ENCODE measurements around the gene TXK.

Gene TXK

GRCh38 chr4:48021100-48021499 is 113.0 kb downstream of the TXK start:
- Histone ChIP-seq H3K27ac (ENCODE audit: low read depth, low read length, poor library complexity, severe bottlenecking) (no peak overlapping the region), H3K36me3 (ENCODE audit: insufficient read depth, low read length) (no peaks in the 10 kb centered on the region), H3K9ac (ENCODE audit: low read length) (no peak overlapping the region), H3K27me3 (ENCODE audit: insufficient read depth, low read length) (no peaks in the 10 kb centered on the region), H3K4me2 (ENCODE audit: low read length) (no peak overlapping the region), H3K79me2 (ENCODE audit: insufficient read depth, low read length) (no peaks in the 10 kb centered on the region), H3K4me3 (ENCODE audit: low read depth, low read length, poor library complexity, severe bottlenecking) (no peak overlapping the region), H2AFZ (ENCODE audit: low read length) (no peak overlapping the region), H3K4me1 (ENCODE audit: insufficient read depth, low read length, severe bottlenecking) (peaks cover 11% of the 10 kb centered on the region), H4K20me1 (ENCODE audit: insufficient read depth, low read length) (no peaks in the 10 kb centered on the region), H3K9me3 (ENCODE audit: low read length) (no peaks in the 10 kb centered on the region), H3F3A (ENCODE audit: insufficient read depth, low read length) (no peaks in the 10 kb centered on the region), H3K9me2 (ENCODE audit: low read depth, low read length) (no peaks in the 10 kb centered on the region)
- TF ChIP-seq CTCF (IDR thresholded peaks at IDR 0.05; ENCODE audit: low read length) (no peak), EZH2 (IDR thresholded peaks at IDR 0.05; ENCODE audit: borderline replicate concordance, low read length) (no peak)

- H2AFZ ChIP-seq (ENCODE audit: low read length): no peak overlapping the region
- H4K20me1 ChIP-seq (ENCODE audit: insufficient read depth, low read length): no peaks in the 10 kb centered on the region
- H3K9me2 ChIP-seq (ENCODE audit: low read depth, low read length): no peaks in the 10 kb centered on the region
- no peaks in the 10 kb centered on the region for H3K9me3 ChIP-seq (ENCODE audit: low read length)
- TF ChIP-seq EZH2 (IDR thresholded peaks at IDR 0.05; ENCODE audit: borderline replicate concordance, low read length): no peak
- TF ChIP-seq CTCF (IDR thresholded peaks at IDR 0.05; ENCODE audit: low read length): no peak
- H3K27ac ChIP-seq (ENCODE audit: low read depth, low read length, poor library complexity, severe bottlenecking): no peak overlapping the region
- H3K4me2 ChIP-seq (ENCODE audit: low read length): no peak overlapping the region
- no peaks in the 10 kb centered on the region for H3F3A ChIP-seq (ENCODE audit: insufficient read depth, low read length)
- H3K4me1 ChIP-seq (ENCODE audit: insufficient read depth, low read length, severe bottlenecking): peaks cover 16% of the 10 kb centered on the region
- no peak overlapping the region for H3K9ac ChIP-seq (ENCODE audit: low read length)
- no peaks in the 10 kb centered on the region for H3K36me3 ChIP-seq (ENCODE audit: insufficient read depth, low read length)
- no peaks in the 10 kb centered on the region for H3K27me3 ChIP-seq (ENCODE audit: insufficient read depth, low read length)
- no peak overlapping the region for H3K4me3 ChIP-seq (ENCODE audit: low read depth, low read length, poor library complexity, severe bottlenecking)
- H3K79me2 ChIP-seq (ENCODE audit: insufficient read depth, low read length): no peaks in the 10 kb centered on the region
Observed at GRCh38 chr4:48018112-48018511, 115.9 kb downstream of the TXK start.

- TF ChIP-seq EZH2 (IDR thresholded peaks at IDR 0.05; ENCODE audit: borderline replicate concordance, low read length) (no peak), CTCF (IDR thresholded peaks at IDR 0.05; ENCODE audit: low read length) (no peak)
- Histone ChIP-seq H3K9me2 (ENCODE audit: low read depth, low read length) (no peaks in the 10 kb centered on the region), H3K9me3 (ENCODE audit: low read length) (no peaks in the 10 kb centered on the region), H3K36me3 (ENCODE audit: insufficient read depth, low read length) (no peaks in the 10 kb centered on the region), H3K4me3 (ENCODE audit: low read depth, low read length, poor library complexity, severe bottlenecking) (peak overlapping the region; percentile 68), H3K27ac (ENCODE audit: low read depth, low read length, poor library complexity, severe bottlenecking) (no peak overlapping the region), H3F3A (ENCODE audit: insufficient read depth, low read length) (no peaks in the 10 kb centered on the region), H3K4me1 (ENCODE audit: insufficient read depth, low read length, severe bottlenecking) (peaks cover 16% of the 10 kb centered on the region), H2AFZ (ENCODE audit: low read length) (no peak overlapping the region), H3K4me2 (ENCODE audit: low read length) (peak overlapping the region; percentile 91), H3K9ac (ENCODE audit: low read length) (peak overlapping the region; percentile 38; the same call in 1 of the 2 replicates), H3K79me2 (ENCODE audit: insufficient read depth, low read length) (no peaks in the 10 kb centered on the region), H3K27me3 (ENCODE audit: insufficient read depth, low read length) (no peaks in the 10 kb centered on the region), H4K20me1 (ENCODE audit: insufficient read depth, low read length) (no peaks in the 10 kb centered on the region)
Observed at GRCh38 chr4:48017108-48017571, 116.9 kb downstream of the TXK start.
